WTC11 (cell line): ENCODE results near the gene SDCCAG8. TPM values are rescaled to one million over a fixed set of nuclear protein-coding genes. Genes with fewer than 3 reads are reported as not detected.

ENCODE experiments used
- ATAC-seq: fragments of 200-7000 bp; cut with Tn5 transposase; 2 replicates; pipeline ENCODE4 v1.10.0; 2021; ENCODE audit warnings: mild to moderate bottlenecking, moderate library complexity
- CTCF ChIA-PET: fragments of 300-600 bp; sonication (Branson Sonifier 250); formaldehyde crosslinking; loops from one replicate; lab custom pipeline; 2021; ENCODE audit warnings: antibody characterized with exemption; lab: Charles Lee
- POLR2A ChIA-PET: fragments of 350-600 bp; sonication (Branson Sonifier 250); formaldehyde crosslinking; loops from one replicate; lab custom pipeline; 2021; ENCODE audit warnings: antibody characterized with exemption; lab: Charles Lee
- DNase-seq: peaks from one replicate; pipeline ENCODE4 v3.0.0; 2021; ENCODE audit warnings: low spot score
- H3K27ac Mint-ChIP-seq: 2 replicates; pipeline ENCODE4 v1.8.0; 2021; ENCODE audit warnings: mixed read lengths
- H3K27me3 Mint-ChIP-seq: 2 replicates; pipeline ENCODE4 v1.8.0; 2021; ENCODE audit warnings: low read depth, mild to moderate bottlenecking, moderate library complexity, mixed read lengths
- H3K36me3 Mint-ChIP-seq: 2 replicates; pipeline ENCODE4 v1.8.0; 2021; ENCODE audit warnings: mixed read lengths
- H3K4me1 Mint-ChIP-seq: 2 replicates; pipeline ENCODE4 v1.8.0; 2022; ENCODE audit warnings: mixed read lengths
- H3K4me3 Mint-ChIP-seq: 2 replicates; pipeline ENCODE4 v1.8.0; 2021; ENCODE audit warnings: mild to moderate bottlenecking, moderate library complexity, mixed read lengths
- H3K9me3 Mint-ChIP-seq: 2 replicates; pipeline ENCODE4 v1.8.0; 2021; ENCODE audit warnings: mixed read lengths
- ATF1 ChIP-seq: sonication (generic); formaldehyde crosslinking; IDR thresholded peaks from 2 replicates; pipeline ENCODE4 v1.8.1; 2023; ENCODE audit warnings: mild to moderate bottlenecking, moderate library complexity, missing genetic modification reagents
- CBFB ChIP-seq: sonication (generic); formaldehyde crosslinking; IDR thresholded peaks from 2 replicates; pipeline ENCODE4 v1.8.1; 2022; ENCODE audit warnings: mild to moderate bottlenecking, low read depth, missing genetic modification reagents
- CDX4 ChIP-seq: fragments of 250-450 bp; sonication (Bioruptor Pico); IDR thresholded peaks from 2 replicates; pipeline ENCODE4 v1.9.0; 2021; ENCODE audit warnings: moderate library complexity, mild to moderate bottlenecking, inconsistent platforms, borderline replicate concordance
- CREB1 ChIP-seq: sonication (generic); formaldehyde crosslinking; IDR thresholded peaks from 2 replicates; pipeline ENCODE4 v1.8.0; 2023; ENCODE audit warnings: mild to moderate bottlenecking, missing genetic modification reagents
- E2F4 ChIP-seq: sonication (generic); formaldehyde crosslinking; IDR thresholded peaks from 2 replicates; pipeline ENCODE4 v1.8.1; 2022; ENCODE audit warnings: low read depth, mild to moderate bottlenecking, moderate library complexity, missing genetic modification reagents, borderline replicate concordance
- E2F5 ChIP-seq: sonication (generic); formaldehyde crosslinking; IDR thresholded peaks from 2 replicates; pipeline ENCODE4 v1.8.1; 2022; ENCODE audit warnings: mild to moderate bottlenecking, moderate library complexity, missing genetic modification reagents
- ERG ChIP-seq: fragments of 250-450 bp; sonication (Bioruptor Pico); IDR thresholded peaks from 2 replicates; pipeline ENCODE4 v1.8.0; 2021; ENCODE audit warnings: mild to moderate bottlenecking
- GTF2I ChIP-seq: fragments of 250-450 bp; sonication (Bioruptor Pico); conservative IDR thresholded peaks from 2 replicates; pipeline ENCODE4 v1.4.0; 2021; ENCODE audit warnings: mild to moderate bottlenecking
- JAZF1 ChIP-seq: fragments of 250-450 bp; sonication (Bioruptor Pico); IDR thresholded peaks from 2 replicates; pipeline ENCODE4 v1.9.0; 2021; ENCODE audit warnings: moderate library complexity, mild to moderate bottlenecking, inconsistent platforms
- KAT7 ChIP-seq: sonication (generic); formaldehyde crosslinking; IDR thresholded peaks from 2 replicates; pipeline ENCODE4 v1.8.1; 2023; ENCODE audit warnings: missing genetic modification reagents, mild to moderate bottlenecking, borderline replicate concordance
- PREB ChIP-seq: sonication (generic); formaldehyde crosslinking; IDR thresholded peaks from 2 replicates; pipeline ENCODE4 v1.8.1; 2022; ENCODE audit warnings: mild to moderate bottlenecking, missing genetic modification reagents, moderate library complexity, borderline replicate concordance
- RORB ChIP-seq: fragments of 250-450 bp; sonication (Bioruptor Pico); IDR thresholded peaks from 2 replicates; pipeline ENCODE4 v1.9.0; 2021; ENCODE audit warnings: mild to moderate bottlenecking
- SMAD4 ChIP-seq: sonication (generic); formaldehyde crosslinking; IDR thresholded peaks from 2 replicates; pipeline ENCODE4 v1.8.0; 2022; ENCODE audit warnings: mild to moderate bottlenecking, missing genetic modification reagents
- SOX15 ChIP-seq: fragments of 250-450 bp; sonication (Bioruptor Pico); IDR thresholded peaks from 2 replicates; pipeline ENCODE4 v1.9.0; 2021; ENCODE audit warnings: mild to moderate bottlenecking
- SP1 ChIP-seq: sonication (generic); formaldehyde crosslinking; conservative IDR thresholded peaks from 2 replicates; pipeline ENCODE4 v1.8.1; 2022; ENCODE audit warnings: missing genetic modification reagents
- TCF7 ChIP-seq: sonication (generic); formaldehyde crosslinking; IDR thresholded peaks from 2 replicates; pipeline ENCODE4 v1.8.0; 2022; ENCODE audit warnings: mild to moderate bottlenecking, low read depth, missing genetic modification reagents, moderate library complexity
- ZBTB21 ChIP-seq: sonication (generic); formaldehyde crosslinking; IDR thresholded peaks from 2 replicates; pipeline ENCODE4 v1.8.1; 2023; ENCODE audit warnings: mild to moderate bottlenecking, missing genetic modification reagents, borderline replicate concordance
- ZNF121 ChIP-seq: sonication (generic); formaldehyde crosslinking; IDR thresholded peaks from 2 replicates; pipeline ENCODE4 v1.8.0; 2023; ENCODE audit warnings: missing genetic modification reagents
- ZNF281 ChIP-seq: sonication (generic); formaldehyde crosslinking; IDR thresholded peaks from 2 replicates; pipeline ENCODE4 v1.8.0; 2023; ENCODE audit warnings: mild to moderate bottlenecking, missing genetic modification reagents
- ZNF416 ChIP-seq: fragments of 250-450 bp; sonication (Bioruptor Pico); IDR thresholded peaks from 2 replicates; pipeline ENCODE4 v1.9.0; 2021; ENCODE audit warnings: mild to moderate bottlenecking, inconsistent platforms
- total RNA-seq: library from RNA; stranded (reverse); gene quantifications from 3 replicates; pipeline ENCODE4 v1.2.3, GENCODE V29; 2021

The SDCCAG8 gene
- total RNA-seq, 1 experiment from 2014 or later: 44.3 TPM

- TF ChIP-seq E2F4 (CRISPR knock-in tag) (no peak), ATF1 (CRISPR knock-in tag) (no peak), ZNF416 (CRISPR knock-in tag) (no peak), SOX15 (no peak)
These were observed 43.2 kb downstream of the SDCCAG8 start (continued) for GRCh38 chr1:243299069-243299468.

GRCh38 chr1:243301059-243301458 lies 45.2 kb downstream of the SDCCAG8 start:
- TF ChIP-seq CDX4 (CRISPR knock-in tag) (no peak), GTF2I (CRISPR knock-in tag) (no peak), ERG (CRISPR knock-in tag) (no peak), CBFB (CRISPR knock-in tag) (no peak), CREB1 (no peak), RORB (no peak)
- no peak overlapping the region for H3K4me3 Mint-ChIP-seq
- H3K27ac Mint-ChIP-seq: no peak overlapping the region
- ChIA-PET POLR2A (no interaction called here), CTCF (no interaction called here)
- ATAC-seq (no peak), DNase-seq (no peak)
- no peaks in the 10 kb centered on the region for H3K27me3 Mint-ChIP-seq
- no peaks in the 10 kb centered on the region for H3K4me1 Mint-ChIP-seq
- H3K9me3 Mint-ChIP-seq: peaks cover 6% of the 10 kb centered on the region
- no peaks in the 10 kb centered on the region for H3K36me3 Mint-ChIP-seq

GRCh38 chr1:243311809-243312208 lies 56.0 kb downstream of the SDCCAG8 start:
- POLR2A ChIA-PET: no interaction called here
- CTCF ChIA-PET: no interaction called here
- Mint-ChIP-seq H3K4me1 (peaks cover 45% of the 10 kb centered on the region), H3K27ac (no peak overlapping the region)
- TF ChIP-seq E2F5 (CRISPR knock-in tag) (no peak), ZNF121 (no peak), ZBTB21 (CRISPR knock-in tag) (no peak), KAT7 (CRISPR knock-in tag) (no peak), RORB (no peak), CREB1 (no peak), CBFB (CRISPR knock-in tag) (no peak), JAZF1 (CRISPR knock-in tag) (no peak), TCF7 (CRISPR knock-in tag) (no peak), GTF2I (CRISPR knock-in tag) (no peak), SMAD4 (no peak), PREB (CRISPR knock-in tag) (no peak), SP1 (CRISPR knock-in tag) (no peak), ZNF281 (CRISPR knock-in tag) (no peak)
- TF ChIP-seq, all 79 proteins: peak for 0
- ATAC-seq (no peak), DNase-seq (no peak)
- H3K9me3 Mint-ChIP-seq: no peaks in the 10 kb centered on the region
- H3K27me3 Mint-ChIP-seq: no peaks in the 10 kb centered on the region
- H3K4me3 Mint-ChIP-seq: no peak overlapping the region
- no peaks in the 10 kb centered on the region; the same call in 1 of the 2 replicates for H3K36me3 Mint-ChIP-seq
